GM04503 (cell line): ENCODE measurements around the gene ANKRD30A.
"Not testable (repeated sequence)": the region's sequence is repeated elsewhere in the genome, so short reads cannot be mapped to it uniquely, and the experiment has no call there.

Source experiments
- DNase-seq: peaks from one replicate; pipeline ENCODE4 v3.0.0-alpha.2; 2012; ENCODE audit warnings: low read depth

The ANKRD30A gene

DNA sequence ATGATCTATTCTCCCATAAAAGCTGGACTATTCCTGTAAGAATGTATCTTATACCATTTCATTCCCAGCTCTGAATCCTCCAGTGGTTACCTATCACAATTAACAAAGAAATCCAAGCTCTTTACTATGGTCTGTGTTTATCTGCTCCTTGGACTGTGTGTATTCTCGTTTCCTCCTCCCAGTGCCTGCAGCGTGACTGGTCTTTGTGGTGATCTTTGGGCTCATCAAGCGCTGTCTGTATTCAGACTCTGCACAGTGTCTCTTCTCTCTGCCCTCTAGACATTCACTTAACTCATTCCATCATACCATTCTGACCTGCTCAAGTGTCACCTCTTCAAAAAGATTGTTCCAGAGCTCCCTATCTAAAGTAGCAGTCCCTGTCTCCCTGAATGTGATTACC lies 130.4 kb downstream of the ANKRD30A start:
- DNase-seq = not testable (repeated sequence)

DNA sequence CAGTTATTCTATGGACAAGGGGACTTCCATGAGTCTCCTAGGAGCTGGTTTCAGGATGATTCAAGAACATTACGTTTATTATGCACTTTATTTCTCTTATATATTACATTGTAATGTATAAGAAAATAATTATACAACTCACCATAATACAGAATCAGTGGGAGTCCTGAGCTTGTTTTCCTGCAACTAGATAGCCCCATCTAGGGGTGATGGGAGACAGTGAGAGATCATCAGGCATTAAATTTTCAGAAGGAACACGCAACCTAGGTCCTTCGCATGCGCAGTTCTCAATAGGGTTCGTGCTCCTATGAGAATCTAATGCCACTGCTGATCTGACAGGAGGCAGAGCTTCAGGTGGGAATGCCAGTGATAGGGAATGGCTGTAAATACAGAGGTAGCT lies 137.9 kb downstream of the ANKRD30A start:
- no peak for DNase-seq

DNA sequence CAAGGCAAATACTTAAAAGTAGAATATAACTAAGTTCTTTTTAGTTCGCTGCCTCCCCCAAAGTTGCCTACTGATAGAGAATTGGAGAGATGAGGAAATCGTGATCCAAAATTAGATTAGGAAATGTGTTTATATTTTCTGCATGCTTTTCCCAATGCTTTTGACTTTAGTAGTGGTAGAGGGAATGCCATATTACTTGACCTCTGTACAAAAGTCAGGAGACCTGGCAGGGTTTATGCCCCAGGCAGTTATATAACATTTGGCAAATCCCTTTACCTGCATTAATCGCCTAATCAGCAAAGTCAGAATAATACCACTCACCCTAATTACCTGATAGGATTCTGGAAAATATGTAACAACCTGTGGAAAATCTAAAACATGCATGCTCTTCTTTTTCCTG lies 142.9 kb downstream of the ANKRD30A start:
- no peak for DNase-seq

DNA sequence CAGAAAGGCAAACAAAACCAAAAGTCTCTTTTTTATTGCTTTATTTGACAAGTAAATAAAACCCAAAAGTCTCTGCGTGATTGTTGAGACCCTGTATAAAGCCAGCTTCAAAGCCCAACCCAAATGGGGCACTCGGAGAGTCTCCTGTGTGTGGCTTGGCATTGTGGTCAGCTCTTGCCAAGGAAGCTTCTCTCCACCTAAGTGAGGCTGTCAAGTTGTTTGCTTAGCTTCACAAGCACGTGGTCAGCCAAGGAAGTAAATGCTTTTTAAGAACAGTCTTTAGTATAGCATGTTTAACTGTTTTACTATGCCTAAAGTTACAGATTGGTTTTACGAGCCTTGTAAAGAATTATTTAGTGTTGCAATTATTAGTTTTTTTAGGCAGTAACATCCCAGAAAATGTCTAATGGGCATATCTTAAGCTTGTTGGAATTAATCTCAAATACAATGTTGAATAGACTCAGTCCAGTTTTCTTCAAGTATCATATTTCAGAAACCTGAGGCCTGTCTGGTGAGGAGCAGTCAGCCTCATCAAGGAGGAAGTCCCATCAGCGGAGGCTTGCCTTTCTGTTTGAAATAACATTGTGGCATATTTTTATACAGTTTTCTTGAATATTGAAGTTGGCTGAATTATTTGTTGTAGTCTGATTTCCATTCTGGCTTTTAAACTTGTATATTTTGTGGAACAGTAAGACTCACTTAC lies 144.3 kb downstream of the ANKRD30A start:
- no peak for DNase-seq

DNA sequence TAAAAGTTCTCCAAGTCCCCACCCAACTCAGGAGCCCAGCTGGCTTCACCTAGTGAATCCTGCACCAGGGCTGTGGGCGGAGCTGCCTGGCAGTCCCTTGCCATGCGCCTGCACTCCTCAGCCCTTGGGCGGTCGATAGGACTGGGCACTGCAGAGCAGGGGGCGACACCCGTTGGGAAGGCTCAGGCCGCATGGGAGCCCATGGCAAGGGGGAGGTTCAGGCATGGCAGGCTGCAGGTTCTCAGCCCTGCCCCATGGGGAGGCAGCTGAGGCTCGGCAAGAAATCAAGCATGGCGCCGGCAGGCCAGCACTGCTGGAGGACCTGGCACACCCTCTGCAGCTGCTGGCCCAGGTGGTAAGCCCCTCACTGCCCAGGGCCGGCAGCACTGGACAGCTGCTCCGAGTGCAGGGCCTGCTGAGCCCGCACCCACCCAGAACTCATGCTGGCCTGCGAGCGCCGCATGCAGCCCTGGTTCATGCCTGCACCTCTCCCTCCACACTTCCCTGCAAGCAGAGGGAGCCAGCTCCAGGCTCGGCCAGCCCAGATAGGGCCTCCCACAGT lies 149.9 kb downstream of the ANKRD30A start:
- DNase-seq = no peak

DNA sequence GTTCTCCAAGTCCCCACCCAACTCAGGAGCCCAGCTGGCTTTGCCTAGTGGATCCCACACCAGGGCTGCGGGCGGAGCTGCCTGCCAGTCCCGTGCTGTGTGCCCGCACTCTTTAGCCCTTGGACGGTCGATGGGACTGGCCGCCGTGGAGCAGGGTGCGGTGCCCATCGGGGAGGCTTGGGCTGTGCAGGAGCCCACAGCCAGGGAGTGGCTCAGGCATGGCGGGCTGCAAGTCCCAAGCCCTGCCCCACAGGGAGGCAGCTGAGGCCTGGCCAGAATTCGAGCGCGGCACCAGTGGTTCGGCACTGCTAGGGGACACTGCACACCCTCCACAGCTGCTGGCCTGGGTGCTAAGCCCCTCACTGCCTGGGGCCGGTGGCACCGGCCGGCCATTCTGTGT lies 159.7 kb downstream of the ANKRD30A start:
- no peak for DNase-seq

DNA sequence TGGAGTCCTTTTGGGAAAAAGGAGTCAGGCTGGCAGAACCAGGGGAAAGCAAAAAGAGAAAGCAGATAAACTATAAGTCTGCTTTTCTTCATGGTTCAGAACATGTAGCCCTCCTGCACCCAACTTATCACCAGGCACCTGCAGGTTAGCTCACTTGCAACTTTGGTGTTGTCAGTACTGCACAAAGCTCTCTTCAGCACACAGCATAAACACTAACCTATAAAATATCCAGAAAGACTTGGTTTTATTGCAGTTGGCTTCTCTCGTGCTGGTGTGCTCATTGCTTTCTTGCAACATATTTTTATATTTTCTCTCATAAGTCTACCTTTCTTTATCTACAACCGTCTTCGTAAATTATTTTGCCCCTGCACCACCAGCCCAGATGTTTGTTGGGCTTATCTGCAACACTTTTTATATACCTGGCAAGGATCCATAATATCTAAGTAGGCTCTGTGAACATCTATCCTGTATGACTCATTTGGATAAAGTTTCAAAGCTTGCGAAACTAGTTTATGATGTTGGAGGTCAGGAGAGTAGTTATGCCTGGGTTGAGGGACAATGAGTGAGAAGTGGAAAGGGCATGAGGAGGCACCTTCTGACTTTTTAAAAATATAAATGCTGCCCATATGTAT lies 164.6 kb downstream of the ANKRD30A start:
- DNase-seq = no peak

DNA sequence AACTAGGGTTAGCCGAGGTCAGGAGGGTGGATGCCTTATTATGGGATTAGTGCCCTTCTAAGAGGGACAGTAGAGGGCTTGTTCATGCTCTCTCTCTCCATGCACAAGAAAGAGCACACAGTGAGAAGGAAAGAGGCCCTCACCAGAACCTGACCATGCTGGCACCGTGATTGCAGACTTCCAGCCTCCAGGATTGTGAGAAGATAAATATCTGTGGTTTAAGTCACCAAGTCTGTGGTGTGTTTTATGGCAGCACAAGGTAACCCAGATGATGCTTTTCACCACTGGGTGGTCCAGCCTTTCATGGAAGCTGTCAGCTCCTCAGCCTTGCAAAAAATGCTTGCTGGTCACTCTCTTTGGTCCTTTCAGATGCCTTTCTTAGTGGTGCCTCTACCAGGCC lies 175.9 kb downstream of the ANKRD30A start:
- no peak for DNase-seq

DNA sequence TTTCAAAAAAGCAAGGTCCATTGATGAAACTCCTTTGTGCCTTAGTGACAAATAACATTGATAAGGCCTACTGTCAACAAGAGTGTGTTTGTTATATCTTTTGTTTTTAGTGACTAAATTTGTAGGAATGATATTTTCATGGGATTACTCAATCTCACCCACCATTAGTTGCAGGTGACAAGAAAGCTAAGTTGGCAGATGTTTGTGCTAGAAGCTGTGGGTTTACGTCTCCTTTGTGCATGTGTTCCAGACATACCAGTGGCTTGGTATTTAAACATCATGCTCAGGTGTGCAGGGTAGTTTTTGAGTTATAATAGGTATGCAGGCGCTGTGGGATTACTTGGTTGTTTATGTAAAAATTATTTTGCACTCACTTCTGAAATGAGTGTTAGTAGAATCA lies 178.6 kb downstream of the ANKRD30A start:
- DNase-seq = no peak

DNA sequence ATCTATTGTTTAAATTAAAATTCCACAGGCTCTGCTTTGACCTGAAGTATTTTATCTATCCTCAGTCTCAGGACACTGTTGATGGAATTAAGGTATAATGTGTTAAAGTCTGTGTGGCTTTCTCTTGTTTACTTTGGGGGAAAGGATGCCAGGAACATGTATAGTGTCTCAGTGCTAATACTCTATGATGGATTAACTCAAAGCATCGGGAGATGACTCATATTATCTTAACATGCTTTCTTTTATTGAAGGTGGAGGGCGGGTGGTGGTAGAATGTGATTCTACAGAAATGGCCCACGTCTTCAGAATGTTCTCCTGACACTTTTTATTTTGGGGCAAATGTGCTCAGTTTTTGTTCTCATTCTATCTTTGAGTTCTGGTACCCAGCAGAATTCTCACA lies 189.0 kb downstream of the ANKRD30A start:
- no peak for DNase-seq

DNA sequence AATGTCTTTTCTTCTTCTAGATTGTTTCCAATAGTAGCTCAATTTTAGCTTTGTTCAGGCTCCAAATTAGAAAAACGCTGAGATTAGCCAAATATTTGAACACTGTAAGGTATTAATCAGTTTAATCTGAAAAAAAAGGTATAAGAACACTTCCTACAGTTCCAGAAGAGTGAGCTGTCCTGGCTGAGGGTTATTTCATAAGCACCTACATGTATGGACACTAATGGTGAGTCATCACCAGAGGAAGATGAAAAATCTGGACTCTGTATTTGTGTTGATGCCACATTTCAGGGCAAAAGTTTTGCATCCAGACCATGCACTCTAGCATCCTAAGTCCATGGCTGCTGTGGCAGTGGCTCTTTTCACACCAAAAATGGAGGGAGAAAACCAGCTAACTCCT lies 189.5 kb downstream of the ANKRD30A start:
- DNase-seq = no peak

DNA sequence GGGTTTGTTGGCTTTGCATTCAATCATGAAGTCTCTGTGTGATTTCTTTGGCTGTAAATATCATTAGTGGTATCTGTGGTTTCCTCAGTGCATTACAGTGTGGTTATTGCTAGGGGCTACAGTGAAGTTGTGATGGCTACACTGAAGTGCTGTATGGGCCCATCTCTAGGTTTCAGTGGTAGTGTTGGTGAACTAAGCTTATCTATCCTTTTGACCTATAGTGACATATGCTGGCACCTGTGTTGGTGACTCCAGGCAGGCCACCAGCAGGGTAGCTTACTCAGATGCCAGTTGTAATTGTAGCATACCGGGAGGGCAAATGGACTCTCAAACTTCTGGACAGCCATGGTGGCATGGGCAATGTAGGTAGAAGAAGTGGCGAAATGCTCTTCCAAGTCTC lies 219.0 kb downstream of the ANKRD30A start:
- DNase-seq = no peak

DNA sequence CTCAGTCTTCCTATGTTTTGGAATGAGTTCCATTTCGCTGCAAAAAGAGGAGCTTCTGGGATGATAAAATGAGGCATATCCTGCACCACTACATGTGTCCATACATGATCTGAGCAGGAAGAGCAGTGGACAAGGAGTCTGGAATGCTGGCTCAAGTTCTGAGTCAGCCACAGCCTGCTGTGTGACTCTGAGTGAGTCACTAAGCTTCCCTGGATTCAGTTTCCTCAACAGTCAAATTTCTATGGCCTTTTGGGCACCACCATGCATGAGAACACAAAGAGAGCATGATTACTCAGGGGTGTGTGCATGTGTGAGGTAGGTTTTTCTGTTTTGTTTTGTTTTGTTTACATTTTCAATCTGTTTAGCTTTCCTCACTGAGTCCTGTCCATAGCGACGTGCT lies 254.6 kb downstream of the ANKRD30A start:
- DNase-seq = no peak

DNA sequence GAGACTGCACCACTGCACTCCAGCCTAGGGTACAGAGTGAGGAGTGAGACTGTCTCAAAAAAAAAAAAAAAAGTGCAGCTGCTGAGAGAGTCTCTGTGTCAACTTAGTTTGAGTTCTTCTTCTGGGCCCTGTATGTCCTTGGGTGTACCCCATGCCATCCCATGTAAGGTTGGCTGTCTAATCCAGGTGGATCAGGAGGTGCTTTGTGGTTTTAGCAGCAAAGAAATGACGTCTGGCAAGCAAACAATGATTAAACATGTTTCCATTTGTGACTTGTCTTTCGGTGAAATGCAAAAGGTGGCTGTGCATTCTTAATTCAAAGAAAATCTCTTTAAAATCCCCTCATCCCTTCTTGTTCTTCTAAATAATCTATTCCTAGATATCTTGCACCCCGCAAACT lies 255.9 kb downstream of the ANKRD30A start:
- DNase-seq = no peak

DNA sequence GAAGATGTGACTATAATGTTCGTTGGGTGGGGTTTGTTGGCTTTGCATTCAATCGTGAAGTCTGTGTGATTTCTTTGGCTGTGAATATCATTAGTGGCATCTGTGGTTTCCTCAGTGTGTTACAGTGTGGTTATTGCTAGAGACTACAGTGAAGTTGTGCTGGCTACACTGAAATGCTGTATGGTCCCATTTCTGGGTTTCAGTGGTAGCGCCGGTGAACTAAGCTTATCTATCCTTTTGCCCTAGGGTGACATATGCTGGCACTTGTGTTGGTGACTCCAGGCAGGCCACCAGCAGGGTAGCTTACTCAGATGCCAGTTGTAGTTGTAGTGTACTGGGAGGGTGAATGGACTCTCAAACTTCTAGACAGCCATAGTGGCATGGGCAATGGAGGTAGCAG lies 259.5 kb downstream of the ANKRD30A start:
- DNase-seq = no peak

DNA sequence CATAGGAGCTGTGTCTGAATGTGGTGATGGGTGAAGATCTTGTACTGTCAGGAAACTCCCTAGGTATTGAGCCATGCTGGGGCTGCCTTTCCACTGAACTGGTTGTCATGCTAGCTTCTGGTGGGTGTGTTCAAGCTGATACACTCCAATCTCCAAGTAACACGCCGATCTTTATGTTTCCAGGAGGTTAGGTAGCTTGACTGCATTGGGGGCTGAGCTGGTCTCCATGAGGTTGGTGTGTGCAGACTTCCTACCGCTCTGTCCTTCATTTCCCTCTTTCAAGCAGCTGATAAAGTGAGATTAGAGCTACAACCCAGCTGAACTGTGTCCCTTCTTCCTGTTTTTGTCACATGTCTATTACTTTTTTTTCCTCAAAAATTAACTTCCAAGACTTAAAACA lies 265.5 kb downstream of the ANKRD30A start:
- DNase-seq = no peak

DNA sequence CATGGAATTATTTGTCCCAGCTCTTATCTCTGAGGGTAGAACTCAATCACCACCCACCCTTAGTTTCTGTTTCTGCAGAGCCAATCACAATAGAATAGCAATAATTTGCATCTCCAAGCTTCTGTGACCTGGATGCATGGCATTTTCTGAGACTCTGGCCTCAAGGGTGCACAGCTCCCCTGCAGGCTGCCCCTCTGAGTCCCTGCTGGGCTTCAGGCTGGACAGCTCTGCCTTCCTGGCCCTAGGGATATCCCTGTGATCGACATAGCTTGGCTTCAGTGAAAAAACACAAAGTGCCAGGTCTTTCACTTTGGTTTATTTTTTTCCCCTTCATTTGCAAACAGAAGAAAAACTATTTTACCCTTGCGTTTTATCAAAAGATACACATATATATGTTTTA lies 275.4 kb downstream of the ANKRD30A start:
- DNase-seq = not testable (repeated sequence)

DNA sequence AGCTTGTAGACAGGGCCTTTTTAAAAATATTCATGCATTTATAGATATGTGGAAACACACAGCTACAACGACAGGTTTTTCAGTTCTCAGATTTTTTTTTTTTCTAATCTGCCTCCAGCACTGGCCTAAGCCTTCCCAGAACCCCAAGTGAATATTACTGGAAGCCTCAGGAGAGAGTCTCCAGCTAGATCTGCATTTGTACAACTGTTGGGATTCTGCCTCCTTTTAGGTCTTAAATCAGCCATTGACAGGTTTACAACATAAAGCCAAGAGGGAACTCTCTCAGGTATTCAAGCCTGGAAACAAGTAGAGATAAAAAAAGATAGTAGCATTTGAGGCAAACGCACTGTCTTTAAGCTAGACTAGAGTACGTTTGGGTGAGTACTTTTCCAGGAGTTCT lies 275.8 kb downstream of the ANKRD30A start:
- no peak for DNase-seq

DNA sequence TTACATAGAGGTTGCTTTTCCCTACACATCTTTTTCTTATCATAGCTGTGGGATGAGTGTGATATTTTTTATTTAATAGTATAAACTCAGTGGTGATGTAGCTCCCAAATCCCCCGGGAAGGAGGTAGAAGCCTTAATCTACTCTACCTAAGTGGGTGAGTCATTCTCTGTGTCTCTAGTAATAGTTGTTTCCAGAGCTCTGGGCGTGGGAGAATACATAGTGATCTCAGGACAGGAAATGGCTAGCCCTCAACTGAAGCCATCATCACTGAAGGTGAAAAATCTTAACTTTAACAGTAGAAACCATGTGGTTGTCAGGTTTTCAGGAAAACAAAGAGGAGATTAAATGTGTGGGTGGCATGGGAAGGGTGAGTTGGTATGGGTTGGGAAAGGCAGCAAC lies 278.4 kb downstream of the ANKRD30A start:
- no peak for DNase-seq
